CD4-positive, alpha-beta T cell (primary cell): ENCODE data around the gene RNF130. TPM values are rescaled to one million over a fixed set of nuclear protein-coding genes. Genes with fewer than 3 reads are reported as not detected.
A peak's percentile ranks its signal among the peaks of the same experiment; 100 is the strongest.

Experiments
- ATAC-seq: fragments of 200-7000 bp; cut with Tn5 transposase; one replicate; pipeline ENCODE4 v1.10.0; 2022; ENCODE audit warnings: mild to moderate bottlenecking; ENCODE audit not compliant: poor library complexity
- CTCF ChIA-PET: fragments of 350-600 bp; sonication (Branson Sonifier 250); formaldehyde crosslinking; loops from one replicate; lab custom pipeline; 2021; ENCODE audit warnings: antibody characterized with exemption, inconsistent platforms; lab: Charles Lee
- POLR2A ChIA-PET: fragments of 350-600 bp; sonication (Branson Sonifier 250); formaldehyde crosslinking; loops from one replicate; lab custom pipeline; 2021; ENCODE audit warnings: antibody characterized with exemption, inconsistent platforms; lab: Charles Lee
- DNase-seq, 14 experiments: peaks; one replicate each; pipeline ENCODE4 v3.0.0-alpha.2; 2013 to 2020; ENCODE audit warnings: mixed read lengths in 2 of 14
- H3K27ac ChIP-seq, 2 donors: one replicate each; pipeline versions ENCODE4 v1.5.1 to v1.7.0; 2013; ENCODE audit warnings: low read length in 2 of 2, low read depth in 1 of 2, mild to moderate bottlenecking in 1 of 2
- H3K27me3 ChIP-seq, 2 experiments: 1 replicate in 1 of 2; 2 replicates in 1 of 2; pipeline versions ENCODE4 v1.6.1 to v1.7.0; 2013; ENCODE audit warnings: low read length in 2 of 2, control low read depth in 1 of 2, mild to moderate bottlenecking in 1 of 2, moderate library complexity in 1 of 2; ENCODE audit not compliant: insufficient read depth in 2 of 2, control insufficient read depth in 1 of 2
- H3K36me3 ChIP-seq: one replicate; pipeline ENCODE4 v1.6.1; 2013; ENCODE audit warnings: low read length, control low read depth; ENCODE audit not compliant: insufficient read depth
- H3K4me1 ChIP-seq: one replicate; pipeline ENCODE4 v1.6.1; 2013; ENCODE audit warnings: low read length, control low read depth; ENCODE audit not compliant: insufficient read depth
- H3K4me3 ChIP-seq: one replicate; pipeline ENCODE4 v1.5.1; 2013; ENCODE audit warnings: mild to moderate bottlenecking, low read length, moderate library complexity
- H3K9me3 ChIP-seq, 2 experiments: 1 replicate in 1 of 2; 2 replicates in 1 of 2; pipeline versions ENCODE4 v1.6.1 to v1.7.0; 2013; ENCODE audit warnings: low read length in 2 of 2, mild to moderate bottlenecking in 2 of 2, control low read depth in 1 of 2, moderate library complexity in 1 of 2; ENCODE audit not compliant: control insufficient read depth in 1 of 2, insufficient read depth in 1 of 2
- H3K27ac Mint-ChIP-seq: one replicate; pipeline ENCODE4 v1.8.0; 2020; ENCODE audit warnings: mixed read lengths
- H3K27me3 Mint-ChIP-seq: one replicate; pipeline ENCODE4 v1.8.0; 2021; ENCODE audit warnings: mixed read lengths
- H3K36me3 Mint-ChIP-seq: one replicate; pipeline ENCODE4 v1.8.0; 2021; ENCODE audit warnings: low read depth, mixed read lengths
- H3K4me1 Mint-ChIP-seq: one replicate; pipeline ENCODE4 v1.8.0; 2021; ENCODE audit warnings: low read depth, mixed read lengths
- H3K4me3 Mint-ChIP-seq: one replicate; pipeline ENCODE4 v1.8.0; 2020; ENCODE audit warnings: mild to moderate bottlenecking, mixed read lengths
- H3K9me3 Mint-ChIP-seq: one replicate; pipeline ENCODE4 v1.8.0; 2020; ENCODE audit warnings: mixed read lengths
- intact Hi-C, 2 experiments: fragments of 100-400 bp; cut with DNase I in 1 of 2; cut with micrococcal nuclease in 1 of 2; formaldehyde crosslinking; loops; one replicate each; pipeline versions ENCODE4 v1.15.1 to v1.9.0; 2023 to 2025; cut with DNase I, micrococcal nuclease
- total RNA-seq, 174 experiments: library from RNA in 2 of 174; stranded (reverse) in 2 of 174; gene quantifications; one replicate each; pipeline ENCODE4 v1.2.3 and lab custom pipeline; 2021 to 2026
- TF ChIP-seq, protein P1 (sequence below): fragments of 200-600 bp; IDR thresholded peaks from one replicate; pipeline ENCODE4 v1.8.0; 2022; ENCODE audit warnings: antibody characterized with exemption, mild to moderate bottlenecking

The RNF130 gene
- total RNA-seq, 2 experiments from 2014 or later: 18.2 to 19.1 TPM

DNA sequence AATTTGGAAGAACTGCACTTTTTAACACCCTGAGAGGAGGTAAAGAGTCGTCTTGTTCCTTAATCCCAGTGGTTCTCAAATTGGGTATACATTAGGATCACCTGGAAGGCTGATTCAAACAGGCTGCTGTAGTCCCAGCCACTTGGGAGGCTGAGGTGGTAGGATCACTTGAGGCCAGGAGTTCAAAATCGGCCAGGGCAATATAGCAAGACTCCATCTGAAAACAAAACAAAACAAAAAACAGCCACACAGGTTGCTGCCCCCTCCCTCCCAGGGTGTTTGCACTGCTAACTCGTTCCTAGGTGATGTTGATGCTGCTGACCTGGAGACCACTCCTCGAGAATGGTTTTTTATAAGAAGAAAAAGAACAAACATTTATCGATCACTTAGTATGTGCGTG, 162.3 kb downstream of the RNF130 start:
- POLR2A ChIA-PET: no interaction called here
- intact Hi-C loops: loop anchor here (2.0 to 10.0 kb wide), 6 partner anchors 104 to 588 kb away; partner anchors contain the start of genes CBY3 (in 1 of the 2), MAML1 (in 1 of the 2) and RNF130 (in 1 of the 2)

DNA sequence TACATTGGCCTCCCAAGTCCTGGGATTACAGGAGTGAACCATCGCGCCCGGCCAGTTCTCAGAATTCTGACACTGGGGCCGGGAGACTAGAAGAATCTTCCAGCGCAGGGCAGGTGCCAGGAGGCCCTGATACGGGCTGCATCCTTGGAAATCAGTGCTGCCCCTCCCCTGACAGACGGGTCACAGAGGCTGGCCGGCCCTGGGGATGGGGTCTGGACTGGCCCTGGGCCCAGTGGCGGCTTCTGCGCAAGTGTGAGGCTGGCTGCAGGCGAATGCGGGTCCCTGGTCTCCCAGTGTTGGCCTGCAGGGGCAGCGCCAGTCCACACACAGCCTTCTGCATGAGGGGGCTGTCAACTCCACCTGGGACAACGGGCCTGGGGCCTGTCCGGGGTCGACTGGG, 163.0 kb downstream of the RNF130 start:
- Histone ChIP-seq H3K27me3 (no peaks in the 10 kb centered on the region), H3K27ac (no peak overlapping the region), H3K4me3 (no peak overlapping the region), H3K4me1 (peaks cover 25% of the 10 kb centered on the region), H3K36me3 (peaks cover 15% of the 10 kb centered on the region), H3K9me3 (no peaks in the 10 kb centered on the region)
- peaks cover 14% of the 10 kb centered on the region for H3K36me3 Mint-ChIP-seq
- peaks cover 23% of the 10 kb centered on the region for H3K4me1 Mint-ChIP-seq
- CTCF ChIA-PET: interaction anchor here (0.9 to 5.9 kb wide), 2 partner anchors 107 to 182 kb away, joined by 3 to 27 read pairs; no protein-coding TSS in a partner anchor
- no peaks in the 10 kb centered on the region for H3K9me3 Mint-ChIP-seq
- POLR2A ChIA-PET: interaction anchor here (0.7 to 0.9 kb wide), 2 partner anchors 86 to 228 kb away, joined by 3 read pairs; partner anchors contain the start of gene CBY3
- no peak overlapping the region for H3K27ac Mint-ChIP-seq
- ATAC-seq: no peak
- H3K27me3 Mint-ChIP-seq: no peaks in the 10 kb centered on the region
- intact Hi-C loops: loop anchor here (2.0 to 10.0 kb wide), 6 partner anchors 104 to 589 kb away; partner anchors contain the start of genes CBY3 (in 1 of the 2), MAML1 (in 1 of the 2) and RNF130 (in 1 of the 2)
- H3K4me3 Mint-ChIP-seq: peak overlapping the region; percentile 88
- peak in 1 of 14 experiments; percentile 38 for DNase-seq
- TF ChIP-seq, protein P1, sequence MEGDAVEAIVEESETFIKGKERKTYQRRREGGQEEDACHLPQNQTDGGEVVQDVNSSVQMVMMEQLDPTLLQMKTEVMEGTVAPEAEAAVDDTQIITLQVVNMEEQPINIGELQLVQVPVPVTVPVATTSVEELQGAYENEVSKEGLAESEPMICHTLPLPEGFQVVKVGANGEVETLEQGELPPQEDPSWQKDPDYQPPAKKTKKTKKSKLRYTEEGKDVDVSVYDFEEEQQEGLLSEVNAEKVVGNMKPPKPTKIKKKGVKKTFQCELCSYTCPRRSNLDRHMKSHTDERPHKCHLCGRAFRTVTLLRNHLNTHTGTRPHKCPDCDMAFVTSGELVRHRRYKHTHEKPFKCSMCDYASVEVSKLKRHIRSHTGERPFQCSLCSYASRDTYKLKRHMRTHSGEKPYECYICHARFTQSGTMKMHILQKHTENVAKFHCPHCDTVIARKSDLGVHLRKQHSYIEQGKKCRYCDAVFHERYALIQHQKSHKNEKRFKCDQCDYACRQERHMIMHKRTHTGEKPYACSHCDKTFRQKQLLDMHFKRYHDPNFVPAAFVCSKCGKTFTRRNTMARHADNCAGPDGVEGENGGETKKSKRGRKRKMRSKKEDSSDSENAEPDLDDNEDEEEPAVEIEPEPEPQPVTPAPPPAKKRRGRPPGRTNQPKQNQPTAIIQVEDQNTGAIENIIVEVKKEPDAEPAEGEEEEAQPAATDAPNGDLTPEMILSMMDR: no peak

More for the DNA sequence above, 162.3 kb downstream of the RNF130 start:
- ATAC-seq (no peak), DNase-seq (no peak)
- no peak overlapping the region for H3K27ac ChIP-seq
- H3K27me3 ChIP-seq: no peaks in the 10 kb centered on the region
- H3K36me3 ChIP-seq: peaks cover 12% of the 10 kb centered on the region
- Mint-ChIP-seq H3K9me3 (no peaks in the 10 kb centered on the region), H3K27ac (peak overlapping the region; percentile 62), H3K4me3 (peak overlapping the region; percentile 80), H3K27me3 (no peaks in the 10 kb centered on the region), H3K36me3 (peaks cover 11% of the 10 kb centered on the region), H3K4me1 (peaks cover 19% of the 10 kb centered on the region)
- peaks cover 25% of the 10 kb centered on the region for H3K4me1 ChIP-seq
- no peaks in the 10 kb centered on the region for H3K9me3 ChIP-seq
- CTCF ChIA-PET: interaction anchor here (0.9 to 5.9 kb wide), 2 partner anchors 107 to 181 kb away, joined by 3 to 27 read pairs; no protein-coding TSS in a partner anchor
- H3K4me3 ChIP-seq: no peak overlapping the region
- TF ChIP-seq, protein P1: no peak

DNA sequence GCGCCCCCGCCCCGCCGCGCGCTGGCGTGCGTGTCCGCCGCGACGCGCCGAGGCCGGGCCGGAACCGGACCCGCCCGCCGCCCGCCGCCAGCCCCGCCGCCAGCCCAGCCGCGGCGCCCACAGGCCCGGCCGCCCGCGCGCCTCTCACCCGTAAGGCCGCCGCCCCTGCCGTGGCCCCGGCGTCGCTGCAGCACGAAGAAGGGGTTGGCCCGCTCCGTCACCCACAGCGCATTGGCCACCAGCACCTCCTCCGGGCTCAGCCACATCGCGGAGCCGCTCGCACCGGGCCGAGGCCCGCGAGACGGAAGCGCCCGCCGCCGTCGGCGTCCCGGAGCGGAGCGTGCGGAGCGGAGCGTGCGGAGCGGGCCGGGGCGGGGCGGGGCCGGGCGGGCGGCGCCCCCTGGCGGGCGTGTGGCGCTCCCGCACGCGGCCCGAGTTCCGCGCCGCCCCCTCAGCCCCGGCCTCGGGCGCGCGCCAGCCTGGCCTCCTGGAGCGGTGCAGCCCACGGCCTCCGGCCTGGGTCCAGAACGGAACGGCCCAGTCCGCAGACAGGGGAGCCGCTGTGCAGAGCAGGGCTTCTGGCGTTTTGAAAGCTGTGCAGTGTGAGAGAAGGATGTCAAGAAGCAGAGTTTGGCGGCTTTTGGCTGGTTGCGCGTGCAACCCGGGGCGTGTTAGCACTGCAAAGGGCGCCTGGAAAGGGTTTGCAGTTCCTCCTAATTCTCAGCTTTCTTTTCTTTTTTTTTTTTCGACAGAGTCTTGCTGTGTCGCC, 163.8 kb downstream of the RNF130 start, which contains the start of gene TBC1D9B:
TBC1D9B (minus strand) TSS at position 342 of the 769 bp plus-strand sequence; CDS start at position 266, 76 bp downstream.
- intact Hi-C loops: loop anchor here (1.0 to 10.0 kb wide), 9 partner anchors 49 to 590 kb away; partner anchors contain the start of genes CBY3 (in 1 of the 2), MAML1 (in 1 of the 2), MRNIP (in 1 of the 2) and RNF130 (in 1 of the 2)
- ATAC-seq (peak; percentile 90), DNase-seq (peak; percentile 45 to 93 (median 64))
- Histone ChIP-seq H3K4me3 (peak within 1 kb of the TSS; percentile 60), H3K36me3 (peaks cover 21% of the 10 kb centered on the region), H3K27me3 (no peaks in the 10 kb centered on the region), H3K9me3 (no peaks in the 10 kb centered on the region), H3K27ac (no peak within 1 kb of the TSS), H3K4me1 (peaks cover 25% of the 10 kb centered on the region)
- ChIA-PET POLR2A (interaction anchor here (0.7 to 1.4 kb wide), 3 partner anchors 85 to 227 kb away, joined by 3 to 10 read pairs (median 3); partner anchors contain the start of gene CBY3), CTCF (interaction anchor here (0.6 to 5.9 kb wide), 2 partner anchors 106 to 226 kb away, joined by 3 to 27 read pairs; no protein-coding TSS in a partner anchor)
- Mint-ChIP-seq H3K27me3 (no peaks in the 10 kb centered on the region), H3K9me3 (no peaks in the 10 kb centered on the region), H3K36me3 (peaks cover 22% of the 10 kb centered on the region), H3K27ac (peak within 1 kb of the TSS; percentile 82), H3K4me1 (peaks cover 23% of the 10 kb centered on the region), H3K4me3 (peak within 1 kb of the TSS; percentile 95)
- TF ChIP-seq, protein P1: peak; percentile 17
